ENCODE data around the gene CASP12.

- TF ChIP-seq TAF1 (IDR thresholded peaks at IDR 0.05; ENCODE audit: low read depth) (no peak), MAX (IDR thresholded peaks at IDR 0.05) (no peak), YY1 (IDR thresholded peaks at IDR 0.05; ENCODE audit: low read depth) (no peak), FOXM1 (IDR thresholded peaks at IDR 0.05; ENCODE audit: borderline replicate concordance, low read depth) (no peak), REST (IDR thresholded peaks at IDR 0.05; ENCODE audit: low read depth) (no peak), EGR1 (IDR thresholded peaks at IDR 0.05) (no peak), CEBPB (IDR thresholded peaks at IDR 0.05) (no peak), USF1 (IDR thresholded peaks at IDR 0.05) (no peak)
Measured at GRCh38 chr11:104853276-104853675, 45.0 kb downstream of the CASP12 start.

Data from Ishikawa (cell line).